Measurements from ENCODE around the gene PSPH.

GRCh38 chr7:55963584-55964168, 87.6 kb downstream of the PSPH start:
- TF ChIP-seq, protein P1, sequence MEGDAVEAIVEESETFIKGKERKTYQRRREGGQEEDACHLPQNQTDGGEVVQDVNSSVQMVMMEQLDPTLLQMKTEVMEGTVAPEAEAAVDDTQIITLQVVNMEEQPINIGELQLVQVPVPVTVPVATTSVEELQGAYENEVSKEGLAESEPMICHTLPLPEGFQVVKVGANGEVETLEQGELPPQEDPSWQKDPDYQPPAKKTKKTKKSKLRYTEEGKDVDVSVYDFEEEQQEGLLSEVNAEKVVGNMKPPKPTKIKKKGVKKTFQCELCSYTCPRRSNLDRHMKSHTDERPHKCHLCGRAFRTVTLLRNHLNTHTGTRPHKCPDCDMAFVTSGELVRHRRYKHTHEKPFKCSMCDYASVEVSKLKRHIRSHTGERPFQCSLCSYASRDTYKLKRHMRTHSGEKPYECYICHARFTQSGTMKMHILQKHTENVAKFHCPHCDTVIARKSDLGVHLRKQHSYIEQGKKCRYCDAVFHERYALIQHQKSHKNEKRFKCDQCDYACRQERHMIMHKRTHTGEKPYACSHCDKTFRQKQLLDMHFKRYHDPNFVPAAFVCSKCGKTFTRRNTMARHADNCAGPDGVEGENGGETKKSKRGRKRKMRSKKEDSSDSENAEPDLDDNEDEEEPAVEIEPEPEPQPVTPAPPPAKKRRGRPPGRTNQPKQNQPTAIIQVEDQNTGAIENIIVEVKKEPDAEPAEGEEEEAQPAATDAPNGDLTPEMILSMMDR (IDR thresholded peaks at IDR 0.05; ENCODE audit: extremely low read depth in 1 of 2, insufficient read depth in 1 of 2, low read depth in 1 of 2, low read length in 2 of 2) = no peak
- TF ChIP-seq MAX (IDR thresholded peaks at IDR 0.05; ENCODE audit: insufficient read depth, insufficient read length) (no peak), POLR2AphosphoS5 (IDR thresholded peaks at IDR 0.05; ENCODE audit: insufficient read depth, low read depth, low read length) (no peak), EZH2 (IDR thresholded peaks at IDR 0.05; ENCODE audit: borderline replicate concordance, low read depth, low read length, severe bottlenecking) (no peak), POLR2A (IDR thresholded peaks at IDR 0.05; ENCODE audit: low read depth, low read length) (no peak), JUN (IDR thresholded peaks at IDR 0.05; ENCODE audit: borderline replicate concordance, insufficient read depth, insufficient read length, low read depth) (no peak)

Measured in endothelial cell of umbilical vein (primary cell).